HEK293 (cell line): ENCODE measurements around the gene EHD3.

Source experiments
- CTCF ChIA-PET: fragments of 350-600 bp; formaldehyde crosslinking; extraction: SDS; loops from one replicate; lab custom pipeline; 2021; ENCODE audit warnings: antibody characterized with exemption; lab: Yijun Ruan, JAX
- POLR2A ChIA-PET: fragments of 300-600 bp; formaldehyde crosslinking; extraction: SDS; loops from one replicate; lab custom pipeline; 2020; ENCODE audit warnings: antibody characterized with exemption, inconsistent platforms; lab: Yijun Ruan, JAX
- H3K27ac ChIP-seq: fragments of 200-500 bp; sonication (Bioruptor generic); 2 replicates; pipeline ENCODE4 v1.5.1; 2014; ENCODE audit warnings: low read depth, low read length, control low read depth, inconsistent platforms; ENCODE audit errors: extremely low read depth
- H3K36me3 ChIP-seq, 2 experiments: fragments of 200-500 bp in 1 of 2; sonication (Bioruptor generic) in 1 of 2; 1 replicate in 1 of 2; 2 replicates in 1 of 2; pipeline ENCODE4 v1.5.1; 2014 to 2017; ENCODE audit warnings: inconsistent platforms in 2 of 2, low read length in 2 of 2; ENCODE audit not compliant: control insufficient read depth in 2 of 2, insufficient read depth in 1 of 2
- H3K4me1 ChIP-seq: fragments of 200-500 bp; sonication (Bioruptor generic); 2 replicates; pipeline ENCODE4 v1.5.1; 2014; ENCODE audit warnings: mild to moderate bottlenecking, low read length, inconsistent platforms; ENCODE audit not compliant: control insufficient read depth, insufficient read depth
- H3K4me3 ChIP-seq: 2 replicates; pipeline ENCODE4 v1.5.1; 2011; ENCODE audit warnings: low read depth, mild to moderate bottlenecking, control low read depth, low read length, moderate library complexity
- H3K9me3 ChIP-seq: fragments of 200-500 bp; sonication (Bioruptor generic); 2 replicates; pipeline ENCODE4 v1.5.1; 2014; ENCODE audit warnings: low read depth, low read length, inconsistent platforms; ENCODE audit not compliant: control insufficient read depth, insufficient read depth
- BCL11B ChIP-seq: fragments of 450-650 bp; formaldehyde crosslinking; IDR thresholded peaks from 2 replicates; pipeline ENCODE4 v1.5.1; 2016; ENCODE audit warnings: low read depth, missing biosample characterization, missing genetic modification characterization
- RBAK ChIP-seq: fragments of 450-650 bp; formaldehyde crosslinking; IDR thresholded peaks from 2 replicates; pipeline ENCODE4 v1.5.1; 2016; ENCODE audit warnings: missing biosample characterization, missing genetic modification characterization
- SALL2 ChIP-seq: fragments of 450-650 bp; formaldehyde crosslinking; IDR thresholded peaks from 2 replicates; pipeline ENCODE4 v1.5.0; 2017; ENCODE audit warnings: missing biosample characterization, mild to moderate bottlenecking, missing genetic modification characterization, borderline replicate concordance
- SCRT1 ChIP-seq: fragments of 450-650 bp; formaldehyde crosslinking; IDR thresholded peaks from 2 replicates; pipeline ENCODE4 v1.5.1; 2016; ENCODE audit warnings: missing biosample characterization, missing genetic modification characterization, borderline replicate concordance
- SETDB1 ChIP-seq: IDR thresholded peaks from one replicate; pipeline ENCODE4 v1.6.1; 2017; ENCODE audit warnings: mild to moderate bottlenecking, low read length, moderate library complexity, mixed read lengths; ENCODE audit not compliant: insufficient read length
- ZBTB11 ChIP-seq: fragments of 450-650 bp; formaldehyde crosslinking; conservative IDR thresholded peaks from 2 replicates; pipeline ENCODE4 v1.5.1; 2016; ENCODE audit warnings: low read depth, missing biosample characterization, missing genetic modification characterization
- ZBTB17 ChIP-seq: fragments of 450-650 bp; formaldehyde crosslinking; IDR thresholded peaks from 2 replicates; pipeline ENCODE4 v1.5.1; 2016; ENCODE audit warnings: missing biosample characterization, missing genetic modification characterization
- ZNF175 ChIP-seq: fragments of 450-650 bp; formaldehyde crosslinking; IDR thresholded peaks from 2 replicates; pipeline ENCODE4 v1.5.1; 2016; ENCODE audit warnings: missing biosample characterization, missing genetic modification characterization
- ZNF26 ChIP-seq: fragments of 450-650 bp; formaldehyde crosslinking; IDR thresholded peaks from 2 replicates; pipeline ENCODE4 v1.5.1; 2016; ENCODE audit warnings: missing biosample characterization, missing genetic modification characterization
- ZNF335 ChIP-seq: fragments of 450-650 bp; formaldehyde crosslinking; conservative IDR thresholded peaks from 2 replicates; pipeline ENCODE4 v1.5.1; 2016; ENCODE audit warnings: missing biosample characterization, missing genetic modification characterization
- ZNF362 ChIP-seq: fragments of 450-650 bp; formaldehyde crosslinking; IDR thresholded peaks from 2 replicates; pipeline ENCODE4 v1.5.1; 2016; ENCODE audit warnings: missing biosample characterization, missing genetic modification characterization
- ZNF501 ChIP-seq: fragments of 450-650 bp; formaldehyde crosslinking; IDR thresholded peaks from 2 replicates; pipeline ENCODE4 v1.5.1; 2016; ENCODE audit warnings: missing biosample characterization, missing genetic modification characterization
- ZNF555 ChIP-seq: fragments of 450-650 bp; formaldehyde crosslinking; conservative IDR thresholded peaks from 2 replicates; pipeline ENCODE4 v1.5.1; 2017; ENCODE audit warnings: missing biosample characterization, mild to moderate bottlenecking, missing genetic modification characterization, inconsistent platforms
- ZNF621 ChIP-seq: fragments of 450-650 bp; formaldehyde crosslinking; IDR thresholded peaks from 2 replicates; pipeline ENCODE4 v1.5.1; 2017; ENCODE audit warnings: missing biosample characterization, missing genetic modification characterization
- ZNF639 ChIP-seq: fragments of 450-650 bp; formaldehyde crosslinking; IDR thresholded peaks from 2 replicates; pipeline ENCODE4 v1.5.1; 2016; ENCODE audit warnings: missing biosample characterization, missing genetic modification characterization
- ZNF660 ChIP-seq: fragments of 450-650 bp; IDR thresholded peaks from 2 replicates; pipeline ENCODE4 v1.5.1; 2018; ENCODE audit warnings: missing biosample characterization, mild to moderate bottlenecking, missing genetic modification characterization
- ZNF664 ChIP-seq: fragments of 450-650 bp; formaldehyde crosslinking; IDR thresholded peaks from 2 replicates; pipeline ENCODE4 v1.5.1; 2016; ENCODE audit warnings: missing biosample characterization, missing genetic modification characterization
- ZNF670 ChIP-seq: fragments of 450-650 bp; formaldehyde crosslinking; IDR thresholded peaks from 2 replicates; pipeline ENCODE4 v1.5.1; 2016; ENCODE audit warnings: missing biosample characterization, missing genetic modification characterization, low read depth
- ZNF777 ChIP-seq: fragments of 450-650 bp; formaldehyde crosslinking; IDR thresholded peaks from 2 replicates; pipeline ENCODE4 v1.5.1; 2017; ENCODE audit warnings: missing biosample characterization, missing genetic modification characterization, borderline replicate concordance
- ZNF792 ChIP-seq: fragments of 450-650 bp; formaldehyde crosslinking; IDR thresholded peaks from 2 replicates; pipeline ENCODE4 v1.5.1; 2016; ENCODE audit warnings: missing biosample characterization, missing genetic modification characterization
- ZNF837 ChIP-seq: fragments of 450-650 bp; formaldehyde crosslinking; IDR thresholded peaks from 2 replicates; pipeline ENCODE4 v1.5.1; 2016; ENCODE audit warnings: missing biosample characterization, missing genetic modification characterization

EHD3 gene

GRCh38 chr2:31270822-31271231 lies 36.9 kb downstream of the EHD3 start:
- H3K27ac ChIP-seq: no peak overlapping the region
- H3K4me1 ChIP-seq: no peaks in the 10 kb centered on the region
- CTCF ChIA-PET: no interaction called here
- no peak overlapping the region for H3K4me3 ChIP-seq
- no peaks in the 10 kb centered on the region for H3K9me3 ChIP-seq
- POLR2A ChIA-PET: no interaction called here
- TF ChIP-seq ZNF837 (tag by site-specific recombination): no peak
- TF ChIP-seq ZBTB17 (tag by site-specific recombination): no peak
- no peak for TF ChIP-seq ZNF660 (tag by site-specific recombination)
- TF ChIP-seq ZNF175 (tag by site-specific recombination): no peak
- no peak for TF ChIP-seq ZNF335 (tag by site-specific recombination)
- TF ChIP-seq ZNF792 (tag by site-specific recombination): no peak
- TF ChIP-seq, all 188 proteins: peak for 0
- peaks cover 0 to 9% of the 10 kb centered on the region in 2 experiments; a peak in 1 of 3 replicates for H3K36me3 ChIP-seq

GRCh38 chr2:31271851-31272267 lies 37.9 kb downstream of the EHD3 start:
- POLR2A ChIA-PET: no interaction called here
- TF ChIP-seq ZNF777 (no peak), RBAK (tag by site-specific recombination) (no peak), ZNF362 (tag by site-specific recombination) (0 out of 2 replicates have a peak, but pooled peaks have one; percentile 17), SALL2 (tag by site-specific recombination) (no peak), ZBTB17 (tag by site-specific recombination) (0 out of 2 replicates have a peak, but pooled peaks have one; percentile 11), SETDB1 (peak; percentile 30), SCRT1 (tag by site-specific recombination) (no peak)
- CTCF ChIA-PET: no interaction called here

GRCh38 chr2:31274401-31275075 lies 40.6 kb downstream of the EHD3 start:
- Histone ChIP-seq H3K4me1 (no peaks in the 10 kb centered on the region), H3K27ac (no peak overlapping the region), H3K36me3 (no peaks in the 10 kb centered on the region), H3K9me3 (no peaks in the 10 kb centered on the region), H3K4me3 (no peak overlapping the region)
- CTCF ChIA-PET: interaction anchor here (0.9 kb wide), 2 partner anchors 412 to 1109 kb away, joined by 3 to 5 read pairs; no protein-coding TSS in a partner anchor
- POLR2A ChIA-PET: no interaction called here
- TF ChIP-seq ZNF621 (no peak), ZNF639 (no peak), ZNF555 (no peak), ZNF501 (tag by site-specific recombination) (no peak), ZNF664 (tag by site-specific recombination) (no peak), ZNF26 (tag by site-specific recombination) (no peak), BCL11B (tag by site-specific recombination) (no peak), ZNF670 (no peak), ZBTB11 (no peak), ZNF777 (no peak)

More at GRCh38 chr2:31271851-31272267, 37.9 kb downstream of the EHD3 start:
- Histone ChIP-seq H3K4me1 (no peaks in the 10 kb centered on the region), H3K9me3 (no peaks in the 10 kb centered on the region), H3K4me3 (no peak overlapping the region), H3K36me3 (no peaks in the 10 kb centered on the region), H3K27ac (no peak overlapping the region)
